ENCODE data around the gene STARD3.

The STARD3 gene

GRCh38 chr17:39661744-39662541 lies 25.0 kb downstream of the STARD3 start:
- H3K4me3 ChIP-seq (ENCODE audit: low read depth, low read length): no peak overlapping the region
- no peak for TF ChIP-seq CTCF (IDR thresholded peaks at IDR 0.05; ENCODE audit: low read depth, low read length, missing control alignments)
- no peak for DNase-seq (ENCODE audit: low read depth)

DNA sequence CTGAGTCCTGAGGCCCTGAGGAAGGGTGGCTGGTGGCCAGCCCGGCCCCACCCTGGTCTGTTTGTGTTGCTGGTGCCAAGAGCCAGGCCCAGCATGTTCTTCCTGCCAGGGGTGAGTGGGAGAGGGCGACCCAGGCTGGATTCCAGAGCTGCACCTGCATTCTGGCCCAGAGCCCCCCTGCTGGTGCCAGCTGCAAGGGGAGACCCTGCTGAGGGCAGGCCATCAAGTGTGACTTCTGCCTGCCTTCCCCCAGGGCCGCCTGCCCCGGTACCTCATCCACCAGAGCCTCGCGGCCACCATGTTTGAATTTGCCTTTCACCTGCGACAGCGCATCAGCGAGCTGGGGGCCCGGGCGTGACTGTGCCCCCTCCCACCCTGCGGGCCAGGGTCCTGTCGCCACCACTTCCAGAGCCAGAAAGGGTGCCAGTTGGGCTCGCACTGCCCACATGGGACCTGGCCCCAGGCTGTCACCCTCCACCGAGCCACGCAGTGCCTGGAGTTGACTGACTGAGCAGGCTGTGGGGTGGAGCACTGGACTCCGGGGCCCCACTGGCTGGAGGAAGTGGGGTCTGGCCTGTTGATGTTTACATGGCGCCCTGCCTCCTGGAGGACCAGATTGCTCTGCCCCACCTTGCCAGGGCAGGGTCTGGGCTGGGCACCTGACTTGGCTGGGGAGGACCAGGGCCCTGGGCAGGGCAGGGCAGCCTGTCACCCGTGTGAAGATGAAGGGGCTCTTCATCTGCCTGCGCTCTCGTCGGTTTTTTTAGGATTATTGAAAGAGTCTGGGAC lies 25.8 kb downstream of the STARD3 start:
- TF ChIP-seq CTCF (IDR thresholded peaks at IDR 0.05; ENCODE audit: low read depth, low read length, missing control alignments): no peak
- no peak for DNase-seq (ENCODE audit: low read depth)
- no peak overlapping the region for H3K4me3 ChIP-seq (ENCODE audit: low read depth, low read length)

DNA sequence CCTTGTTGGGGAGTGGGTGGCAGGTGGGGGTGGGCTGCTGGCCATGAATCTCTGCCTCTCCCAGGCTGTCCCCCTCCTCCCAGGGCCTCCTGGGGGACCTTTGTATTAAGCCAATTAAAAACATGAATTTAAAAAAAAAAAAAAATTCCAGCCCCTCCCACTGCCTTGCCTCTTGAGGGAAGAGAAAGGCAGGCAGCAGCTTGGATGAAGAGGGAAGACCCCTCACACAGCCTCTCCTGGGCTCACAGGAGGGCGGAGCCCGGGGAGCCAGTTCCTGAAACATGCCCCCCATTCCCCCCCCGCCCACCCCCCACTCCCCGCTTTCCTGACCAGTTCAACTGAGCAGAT lies 26.4 kb downstream of the STARD3 start:
- no peak for DNase-seq (ENCODE audit: low read depth)
- H3K4me3 ChIP-seq (ENCODE audit: low read depth, low read length): no peak overlapping the region
- no peak for TF ChIP-seq CTCF (IDR thresholded peaks at IDR 0.05; ENCODE audit: low read depth, low read length, missing control alignments)

DNA sequence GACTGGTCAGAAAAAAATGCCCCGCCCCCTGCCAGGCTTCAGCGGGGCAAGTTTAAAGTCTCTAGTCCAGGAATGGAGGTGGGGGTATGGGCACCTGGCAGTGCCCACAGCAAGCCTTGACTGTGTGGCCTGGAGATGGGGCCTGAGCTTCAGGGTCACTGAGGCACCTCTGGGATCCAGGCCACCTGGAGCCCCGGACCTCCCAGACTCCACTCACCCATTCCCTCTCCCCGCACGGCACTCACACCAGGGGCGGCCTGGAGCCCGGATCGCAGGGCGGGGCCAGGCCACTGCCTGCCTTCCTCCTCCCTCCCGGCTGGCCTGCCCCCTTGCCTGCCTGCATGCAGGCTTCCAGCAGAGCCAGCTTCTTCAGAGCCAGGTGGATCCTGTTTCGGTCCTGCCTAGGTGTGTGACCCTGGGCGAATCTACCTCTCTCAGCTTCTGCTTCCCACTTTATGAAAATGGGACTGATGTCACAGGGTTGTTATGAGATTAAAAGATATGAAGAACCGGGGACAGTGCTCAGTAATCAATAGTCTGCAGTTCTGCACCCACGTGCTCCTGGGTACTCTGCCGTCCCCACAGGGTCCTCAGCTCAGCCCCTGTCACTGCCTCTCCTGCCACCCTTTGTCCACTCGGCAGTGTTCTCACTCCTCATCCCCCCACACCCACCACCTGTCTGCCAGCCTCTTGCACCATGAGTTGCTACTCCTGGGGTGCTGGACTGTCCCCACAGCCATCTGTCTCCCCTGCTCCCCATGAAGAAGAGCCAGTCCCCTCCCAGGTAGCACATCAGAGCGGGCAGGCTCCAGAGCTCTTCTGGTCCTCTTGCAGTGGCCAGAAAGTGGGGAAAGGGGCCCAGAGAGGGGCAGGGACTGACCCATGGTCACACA lies 27.0 kb downstream of the STARD3 start:
- no peak for TF ChIP-seq CTCF (IDR thresholded peaks at IDR 0.05; ENCODE audit: low read depth, low read length, missing control alignments)
- H3K4me3 ChIP-seq (ENCODE audit: low read depth, low read length): no peak overlapping the region
- no peak for DNase-seq (ENCODE audit: low read depth)

GRCh38 chr17:39664581-39665561 lies 27.9 kb downstream of the STARD3 start, which contains the start of gene TCAP:
TSS of gene TCAP (plus strand) at chr17:39665349. CDS start at chr17:39665360, 11 bp downstream.
- no peak for DNase-seq (ENCODE audit: low read depth)
- no peak within 1 kb of the TSS for H3K4me3 ChIP-seq (ENCODE audit: low read depth, low read length)
- no peak for TF ChIP-seq CTCF (IDR thresholded peaks at IDR 0.05; ENCODE audit: low read depth, low read length, missing control alignments)

All from GM12864 (cell line).